ENCODE results near the gene NBPF9. TPM values are rescaled to one million over a fixed set of nuclear protein-coding genes. Genes with fewer than 3 reads are reported as not detected.
"Not testable (repeated sequence)": the region's sequence is repeated elsewhere in the genome, so short reads cannot be mapped to it uniquely, and the experiment has no call there.

The NBPF9 gene, protein sequence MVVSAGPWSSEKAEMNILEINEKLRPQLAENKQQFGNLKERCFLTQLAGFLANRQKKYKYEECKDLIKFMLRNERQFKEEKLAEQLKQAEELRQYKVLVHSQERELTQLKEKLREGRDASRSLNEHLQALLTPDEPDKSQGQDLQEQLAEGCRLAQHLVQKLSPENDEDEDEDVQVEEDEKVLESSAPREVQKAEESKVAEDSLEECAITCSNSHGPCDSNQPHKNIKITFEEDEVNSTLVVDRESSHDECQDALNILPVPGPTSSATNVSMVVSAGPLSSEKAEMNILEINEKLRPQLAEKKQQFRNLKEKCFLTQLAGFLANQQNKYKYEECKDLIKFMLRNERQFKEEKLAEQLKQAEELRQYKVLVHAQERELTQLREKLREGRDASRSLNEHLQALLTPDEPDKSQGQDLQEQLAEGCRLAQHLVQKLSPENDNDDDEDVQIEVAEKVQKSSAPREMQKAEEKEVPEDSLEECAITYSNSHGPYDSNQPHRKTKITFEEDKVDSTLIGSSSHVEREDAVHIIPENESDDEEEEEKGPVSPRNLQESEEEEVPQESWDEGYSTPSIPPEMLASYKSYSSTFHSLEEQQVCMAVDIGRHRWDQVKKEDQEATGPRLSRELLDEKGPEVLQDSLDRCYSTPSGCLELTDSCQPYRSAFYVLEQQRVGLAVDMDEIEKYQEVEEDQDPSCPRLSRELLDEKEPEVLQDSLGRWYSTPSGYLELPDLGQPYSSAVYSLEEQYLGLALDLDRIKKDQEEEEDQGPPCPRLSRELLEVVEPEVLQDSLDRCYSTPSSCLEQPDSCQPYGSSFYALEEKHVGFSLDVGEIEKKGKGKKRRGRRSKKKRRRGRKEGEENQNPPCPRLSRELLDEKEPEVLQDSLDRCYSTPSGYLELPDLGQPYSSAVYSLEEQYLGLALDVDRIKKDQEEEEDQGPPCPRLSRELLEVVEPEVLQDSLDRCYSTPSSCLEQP (N-terminal part only)
- total RNA-seq: 11.3 and 21.0 TPM in 2 replicates

DNA sequence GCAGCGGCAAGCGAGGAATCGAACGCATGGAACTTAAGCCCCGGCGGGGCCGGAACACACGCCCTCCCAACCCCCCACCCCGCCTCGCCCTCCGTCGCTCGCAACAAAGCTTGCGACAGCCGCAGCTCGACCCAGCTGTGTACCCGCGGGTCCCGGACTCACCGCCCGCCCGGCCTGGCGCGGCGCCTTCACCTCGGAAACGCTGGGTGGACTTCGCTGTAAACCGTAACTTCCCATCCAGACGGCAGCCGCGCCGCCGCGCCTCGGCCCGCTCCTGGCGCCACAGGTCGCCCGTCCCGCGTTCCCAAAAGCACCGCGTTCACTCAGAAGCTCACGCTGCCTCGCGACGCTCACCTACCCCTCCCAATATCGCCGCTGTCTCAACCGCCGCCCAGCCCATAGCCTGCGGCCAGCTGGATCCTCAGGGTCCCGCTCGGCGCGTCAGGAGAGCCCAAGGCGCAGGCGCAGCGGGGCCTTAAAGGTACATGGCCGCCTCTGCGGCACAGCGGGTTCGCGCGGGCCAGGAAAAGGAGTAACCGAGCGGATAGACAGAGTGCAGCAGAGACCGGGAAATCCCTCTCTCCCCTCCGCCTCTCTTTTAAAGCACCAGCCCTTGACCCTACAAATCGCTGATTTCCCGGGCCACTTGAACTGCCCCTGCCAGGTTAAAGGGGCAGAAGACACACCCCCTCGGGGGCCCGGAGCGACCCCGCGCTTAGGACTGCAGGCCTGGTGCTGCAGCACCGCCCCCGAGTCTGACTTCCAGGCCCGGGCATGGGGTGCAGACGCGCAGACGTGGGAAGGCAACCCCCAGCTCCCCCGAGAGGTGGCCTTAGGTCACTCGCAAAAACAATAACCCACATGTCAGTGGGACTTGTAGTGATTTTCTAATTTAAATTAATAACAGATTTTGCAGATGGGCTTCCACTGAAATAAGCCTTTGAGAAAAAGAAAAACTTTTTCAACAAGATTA lies at the start of gene NBPF9:
Gene NBPF9 (minus strand): TSS at position 443 of the 973 bp plus-strand sequence. CDS start 21,412 bp downstream, outside the sequence.
- not testable (repeated sequence) for DNase-seq (ENCODE audit: low read depth)

DNA sequence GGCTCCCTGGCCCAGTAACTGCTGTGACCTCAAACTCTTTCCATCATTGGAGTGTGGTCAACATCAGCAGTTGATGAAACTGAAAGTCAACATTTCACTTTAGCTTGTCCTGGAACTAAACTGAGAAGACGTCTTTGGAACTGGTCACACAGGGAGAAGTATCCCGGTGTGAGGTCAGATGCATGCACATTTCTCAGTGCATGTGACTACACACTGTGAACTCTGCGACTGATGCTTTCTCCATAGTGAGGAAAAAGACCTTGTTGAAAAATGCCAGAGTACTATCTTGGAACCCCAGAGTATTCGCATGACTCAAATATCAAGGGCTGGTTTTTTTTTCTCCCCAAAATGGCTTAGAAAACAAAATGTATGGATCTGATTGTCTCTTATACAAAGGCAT lies 46.6 kb upstream of the NBPF9 start:
- not testable (repeated sequence) for DNase-seq (ENCODE audit: low read depth)

- DNase-seq (ENCODE audit: low read depth): not testable (repeated sequence)
Observed at GRCh38 chr1:149137585-149137984, 34.2 kb upstream of the NBPF9 start.

DNA sequence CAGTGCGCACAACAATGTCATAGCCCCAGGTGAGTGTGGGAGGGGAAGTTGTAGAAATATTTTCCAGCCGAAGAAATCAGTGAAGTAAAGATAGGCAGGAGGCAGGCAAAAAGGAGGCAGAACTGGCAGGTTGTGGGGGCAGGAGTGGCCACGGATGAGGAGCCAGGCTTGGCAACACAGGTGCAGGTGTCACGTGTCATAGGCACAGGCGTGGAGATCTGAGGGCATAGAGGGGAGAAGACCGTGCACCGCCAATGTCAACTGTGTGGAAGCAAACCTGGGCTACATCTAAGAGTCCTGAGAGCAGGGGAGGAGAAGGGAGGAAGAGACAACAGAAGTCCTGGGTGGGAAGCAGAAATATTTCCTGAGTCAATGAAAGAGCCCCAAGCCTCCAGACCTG lies 27.6 kb upstream of the NBPF9 start:
- DNase-seq (ENCODE audit: low read depth): not testable (repeated sequence)

DNA sequence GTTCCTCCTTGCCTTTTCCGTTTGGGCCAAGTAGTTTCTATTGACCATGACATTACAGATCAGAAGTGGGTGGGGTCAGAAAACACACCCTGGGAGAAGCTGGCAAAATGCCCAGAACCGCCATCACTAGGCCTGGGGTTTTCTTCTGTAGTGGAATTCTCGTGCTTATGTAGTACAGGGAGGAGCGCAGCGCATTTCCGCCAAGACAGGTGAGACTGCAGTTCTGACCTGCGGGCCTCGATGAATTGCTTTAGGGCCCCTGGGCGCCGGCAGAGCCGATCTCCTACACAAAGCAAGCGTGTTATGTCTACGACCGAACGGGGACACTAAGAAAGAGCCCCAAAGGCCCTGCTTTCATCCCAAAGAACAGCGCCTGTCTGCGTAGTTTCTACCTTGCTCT lies 25.9 kb upstream of the NBPF9 start:
- DNase-seq (ENCODE audit: low read depth): not testable (repeated sequence)

- not testable (repeated sequence) for DNase-seq (ENCODE audit: low read depth)
Observed at GRCh38 chr1:149126555-149127145, 23.3 kb upstream of the NBPF9 start.

GRCh38 chr1:149123948-149124926 lies 20.9 kb upstream of the NBPF9 start:
- DNase-seq (ENCODE audit: low read depth): peak; percentile 44

DNA sequence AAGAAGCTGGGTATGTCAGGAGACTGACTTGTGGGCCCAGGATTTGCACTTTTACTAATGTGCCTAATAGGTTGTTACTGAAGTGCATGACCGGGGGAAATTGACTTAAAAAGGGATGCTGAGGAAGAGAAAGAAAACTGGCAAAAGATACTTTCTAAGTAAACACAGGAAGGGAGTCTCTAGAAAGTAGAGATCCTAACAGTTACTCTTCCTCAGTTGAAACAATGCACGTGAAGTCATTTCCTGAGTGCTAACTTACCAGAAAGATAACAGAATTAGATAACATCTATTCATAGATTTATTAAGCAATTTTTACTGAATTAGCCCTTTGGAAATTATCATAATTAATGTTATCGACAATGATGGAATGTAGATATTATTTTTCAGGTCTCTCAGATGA lies 9.5 kb upstream of the NBPF9 start:
- DNase-seq (ENCODE audit: low read depth): not testable (repeated sequence)

DNA sequence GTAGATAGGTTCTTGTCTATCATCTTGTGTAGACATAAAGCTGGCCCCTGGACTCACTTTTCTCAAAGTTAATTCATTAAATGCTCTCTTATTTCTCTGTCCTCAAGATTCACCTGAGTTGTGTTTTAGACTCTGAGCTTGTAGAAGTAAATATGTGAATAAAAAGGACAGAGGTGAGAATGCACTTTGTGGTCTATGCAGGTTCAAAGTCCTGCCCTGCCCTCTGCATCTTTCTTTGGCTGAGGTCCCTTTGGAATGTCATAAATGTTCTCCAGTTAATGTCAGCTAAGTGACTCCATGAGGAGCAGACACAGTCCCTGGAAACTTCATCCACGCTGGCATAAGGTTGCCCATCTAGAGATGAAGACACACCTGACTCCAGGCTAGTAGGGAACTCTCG lies 7.0 kb upstream of the NBPF9 start:
- DNase-seq (ENCODE audit: low read depth): peak; percentile 1

GRCh38 chr1:149102574-149102973 lies 777 bp downstream of the NBPF9 start:
- not testable (repeated sequence) for DNase-seq (ENCODE audit: low read depth)

DNA sequence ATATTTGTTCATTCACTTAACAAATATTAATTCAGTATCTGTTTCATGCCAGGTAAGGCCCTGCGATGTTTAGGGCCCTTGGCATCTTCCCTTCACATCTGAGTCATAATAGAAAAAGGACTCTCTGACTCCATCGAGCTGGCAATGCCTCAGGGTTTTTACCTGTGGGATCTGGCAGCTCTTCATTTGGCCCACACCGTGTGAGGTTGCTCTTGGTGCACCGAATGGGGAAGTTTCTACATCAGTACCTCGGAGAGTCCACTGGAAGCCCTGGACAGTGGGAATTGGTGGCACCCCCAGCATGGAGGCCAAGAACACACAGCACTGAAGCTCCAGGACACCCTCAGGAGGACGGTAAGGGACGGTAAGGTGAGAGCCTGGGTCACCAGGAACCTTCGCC lies 5.1 kb downstream of the NBPF9 start:
- not testable (repeated sequence) for DNase-seq (ENCODE audit: low read depth)

DNA sequence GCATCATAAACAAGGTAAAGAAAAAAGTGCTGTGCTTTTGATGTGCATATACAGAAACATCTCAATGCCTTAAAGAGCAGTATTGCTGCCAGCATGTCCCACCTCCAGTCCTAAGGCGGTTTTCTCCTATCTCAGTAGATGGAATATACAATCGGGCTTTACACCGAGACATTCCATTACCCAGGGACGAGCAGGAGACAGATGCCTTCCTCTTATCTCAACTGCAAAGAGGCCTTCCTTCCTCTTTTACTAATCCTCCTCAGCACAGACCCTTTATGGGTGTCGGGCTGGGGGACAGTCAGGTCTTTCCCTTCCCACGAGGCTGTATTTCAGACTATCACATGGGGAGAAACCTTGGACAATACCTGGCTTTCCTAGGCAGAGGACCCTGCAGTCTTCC lies 10.2 kb downstream of the NBPF9 start:
- not testable (repeated sequence) for DNase-seq (ENCODE audit: low read depth)

- not testable (repeated sequence) for DNase-seq (ENCODE audit: low read depth)
Observed at GRCh38 chr1:149075505-149076127, 27.7 kb downstream of the NBPF9 start.

DNA sequence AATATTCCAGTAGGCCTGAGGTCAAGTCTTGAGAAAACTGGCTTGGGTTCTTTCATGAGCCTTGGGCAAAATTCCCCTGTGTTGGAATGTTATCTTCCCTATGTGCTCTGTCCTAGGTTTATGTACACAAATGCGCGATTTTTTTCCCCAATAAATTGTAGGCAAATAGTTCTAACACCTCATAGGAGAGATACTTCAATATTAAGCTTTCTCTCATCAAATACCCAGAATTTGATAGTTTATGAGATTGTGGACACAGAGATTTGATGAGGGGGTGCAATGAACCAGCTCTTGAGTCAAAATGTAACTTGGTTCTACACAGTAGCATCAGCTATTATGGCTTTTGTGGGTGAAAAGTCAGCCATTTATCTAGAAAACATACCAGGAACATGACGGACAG lies 38.7 kb downstream of the NBPF9 start:
- DNase-seq (ENCODE audit: low read depth): not testable (repeated sequence)

DNA sequence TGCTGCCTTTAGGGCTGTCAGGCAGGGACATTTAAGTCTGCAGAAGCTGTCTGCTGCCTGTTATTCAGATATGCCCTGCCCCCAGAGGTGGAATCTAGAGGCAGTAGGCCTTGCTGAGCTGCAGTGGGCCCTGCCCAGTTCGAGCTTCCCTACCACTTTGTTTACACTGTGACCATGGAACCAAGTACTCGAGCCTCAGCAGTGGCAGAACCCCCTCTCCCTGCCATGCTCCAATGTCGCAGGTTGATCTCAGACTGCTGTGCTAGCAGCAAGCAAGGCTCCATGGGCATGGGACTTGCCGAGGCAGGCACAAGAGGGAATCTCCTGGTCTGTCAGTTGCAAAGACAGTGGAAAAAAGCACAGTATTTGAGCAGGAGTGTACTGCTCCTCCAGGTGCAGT lies 60.3 kb downstream of the NBPF9 start:
- not testable (repeated sequence) for DNase-seq (ENCODE audit: low read depth)

DNA sequence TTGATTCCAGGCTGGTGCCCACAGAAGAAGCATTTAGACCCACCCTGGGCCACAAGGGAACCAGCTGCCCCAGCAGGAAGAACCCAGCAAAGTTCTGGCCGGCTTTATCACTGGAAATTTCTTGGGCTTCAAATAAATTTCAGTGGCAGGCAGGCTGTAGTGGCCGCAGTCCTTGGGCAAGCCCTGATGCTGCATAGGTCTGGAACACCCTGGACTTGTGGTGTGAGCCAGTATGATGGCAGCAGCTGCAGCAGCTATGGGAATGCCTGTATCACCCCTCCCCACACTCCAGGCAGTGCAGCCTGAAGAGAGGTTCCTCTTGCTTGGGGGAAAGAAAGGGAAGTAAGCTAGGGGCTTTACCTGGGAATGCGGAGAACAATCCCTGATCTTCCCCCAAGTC lies 69.4 kb downstream of the NBPF9 start:
- not testable (repeated sequence) for DNase-seq (ENCODE audit: low read depth)

DNA sequence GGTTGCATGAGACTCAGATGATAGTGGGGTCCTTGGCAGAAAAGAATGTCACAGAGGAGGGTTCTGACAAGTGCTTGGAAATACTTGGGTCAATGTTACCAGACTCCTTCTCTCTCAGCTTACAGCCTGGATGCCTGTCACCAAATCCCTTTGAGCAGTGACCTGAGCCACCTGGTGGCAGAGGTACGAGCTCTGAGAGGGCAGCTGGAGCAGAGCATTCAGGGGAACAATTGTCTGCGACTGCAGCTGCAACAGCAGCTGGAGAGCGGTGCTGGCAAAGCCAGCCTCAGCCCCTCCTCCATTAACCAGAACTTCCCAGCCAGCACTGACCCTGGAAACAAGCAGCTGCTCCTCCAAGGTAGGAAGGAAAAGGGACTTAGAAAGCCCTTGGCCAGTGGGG lies 79.0 kb downstream of the NBPF9 start:
- not testable (repeated sequence) for DNase-seq (ENCODE audit: low read depth)

DNA sequence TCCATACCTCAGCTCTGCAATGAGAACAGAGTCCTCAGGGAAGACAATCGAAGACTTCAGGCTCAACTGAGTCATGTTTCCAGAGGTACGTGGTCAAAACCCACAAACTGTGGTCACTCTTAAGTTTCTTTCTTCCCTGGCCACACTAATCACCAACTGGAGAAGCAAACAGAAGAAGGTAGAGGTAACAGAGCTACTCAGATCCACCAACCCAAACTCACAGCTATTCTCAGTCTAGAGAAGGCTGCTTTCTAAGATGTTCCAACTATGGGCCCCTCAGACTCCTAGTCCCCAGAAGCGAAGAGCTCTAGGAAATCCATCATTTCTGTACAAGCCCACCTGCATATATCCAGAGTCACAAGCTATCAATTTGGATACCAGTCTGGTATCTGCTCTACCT lies 84.8 kb downstream of the NBPF9 start:
- DNase-seq (ENCODE audit: low read depth): not testable (repeated sequence)

DNA sequence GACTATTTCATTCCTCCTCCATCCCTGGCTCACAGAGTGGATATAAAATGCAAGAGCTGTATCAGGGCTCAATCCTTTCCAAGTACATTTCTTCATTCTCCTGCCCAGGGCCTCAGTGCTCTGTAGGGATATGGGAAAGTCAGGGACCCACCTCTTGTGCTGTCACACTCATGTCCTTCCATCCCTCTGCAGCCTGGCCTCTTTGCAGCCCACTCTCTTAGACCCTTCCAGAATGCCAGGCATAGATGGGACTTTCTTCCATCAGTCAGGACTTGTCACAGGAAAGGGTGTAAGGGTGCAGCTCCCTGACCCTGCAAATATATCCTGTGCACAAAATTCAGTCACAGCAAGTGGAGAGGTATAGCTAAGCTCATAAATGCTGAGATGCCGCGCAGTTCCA lies 86.7 kb downstream of the NBPF9 start:
- not testable (repeated sequence) for DNase-seq (ENCODE audit: low read depth)
